ENCODE data around the gene SKOR1.

DNA sequence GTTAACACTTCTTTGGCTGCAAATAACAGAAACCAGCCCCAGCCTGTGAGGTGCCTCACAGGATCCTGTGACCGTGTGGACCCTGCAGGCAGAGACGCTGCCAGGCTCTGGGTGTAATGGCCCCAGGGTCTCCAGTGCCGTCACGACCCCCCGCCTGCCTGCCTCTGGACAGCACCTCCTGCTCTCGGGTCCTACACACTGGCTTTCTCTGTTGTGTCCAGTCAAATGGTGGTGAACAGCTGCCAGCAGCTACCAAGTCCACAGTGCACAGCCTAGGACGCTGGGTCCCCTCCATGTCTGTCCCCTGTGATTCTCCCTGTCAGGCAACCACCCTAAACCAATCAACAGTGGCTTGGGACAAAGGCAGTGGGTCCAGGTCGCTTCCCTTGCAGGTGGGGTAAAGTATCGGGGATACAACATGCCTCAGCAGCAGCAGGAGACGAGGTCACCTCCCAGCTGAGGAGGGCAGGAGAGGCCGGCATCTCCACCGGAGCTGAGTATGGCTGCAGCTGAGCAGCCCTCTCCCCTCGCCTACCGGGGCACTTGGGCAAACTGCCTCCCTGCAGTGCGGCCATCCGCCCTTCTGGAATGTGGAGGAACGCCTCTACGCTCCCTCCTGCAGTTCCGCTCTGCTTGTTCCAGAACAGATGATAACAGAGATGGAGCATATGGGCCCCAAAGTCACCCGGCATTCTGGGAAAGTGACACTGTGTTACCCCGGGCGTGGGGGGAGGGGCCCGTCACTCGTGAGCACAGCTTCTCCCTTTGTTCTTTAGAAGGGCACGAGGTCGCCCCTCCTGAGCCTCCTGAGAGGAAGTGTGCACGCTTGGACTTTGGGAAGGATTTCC lies 21.1 kb upstream of the SKOR1 start:
- TF ChIP-seq, protein P1, sequence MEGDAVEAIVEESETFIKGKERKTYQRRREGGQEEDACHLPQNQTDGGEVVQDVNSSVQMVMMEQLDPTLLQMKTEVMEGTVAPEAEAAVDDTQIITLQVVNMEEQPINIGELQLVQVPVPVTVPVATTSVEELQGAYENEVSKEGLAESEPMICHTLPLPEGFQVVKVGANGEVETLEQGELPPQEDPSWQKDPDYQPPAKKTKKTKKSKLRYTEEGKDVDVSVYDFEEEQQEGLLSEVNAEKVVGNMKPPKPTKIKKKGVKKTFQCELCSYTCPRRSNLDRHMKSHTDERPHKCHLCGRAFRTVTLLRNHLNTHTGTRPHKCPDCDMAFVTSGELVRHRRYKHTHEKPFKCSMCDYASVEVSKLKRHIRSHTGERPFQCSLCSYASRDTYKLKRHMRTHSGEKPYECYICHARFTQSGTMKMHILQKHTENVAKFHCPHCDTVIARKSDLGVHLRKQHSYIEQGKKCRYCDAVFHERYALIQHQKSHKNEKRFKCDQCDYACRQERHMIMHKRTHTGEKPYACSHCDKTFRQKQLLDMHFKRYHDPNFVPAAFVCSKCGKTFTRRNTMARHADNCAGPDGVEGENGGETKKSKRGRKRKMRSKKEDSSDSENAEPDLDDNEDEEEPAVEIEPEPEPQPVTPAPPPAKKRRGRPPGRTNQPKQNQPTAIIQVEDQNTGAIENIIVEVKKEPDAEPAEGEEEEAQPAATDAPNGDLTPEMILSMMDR (IDR thresholded peaks at IDR 0.05) = no peak
- no peak for TF ChIP-seq POLR2A (IDR thresholded peaks at IDR 0.05)
